ENCODE measurements around the gene ARHGAP20. TPM values are rescaled to one million over a fixed set of nuclear protein-coding genes. Genes with fewer than 3 reads are reported as not detected.
A peak's percentile ranks its signal among the peaks of the same experiment; 100 is the strongest.

The ARHGAP20 gene
- total and polyA plus RNA-seq, 7 donors, result 0.29 to 5.9 (median 0.84) TPM

GRCh38 chr11:110565357-110566336 is 146.6 kb downstream of the ARHGAP20 start:
- TF ChIP-seq, protein P1, sequence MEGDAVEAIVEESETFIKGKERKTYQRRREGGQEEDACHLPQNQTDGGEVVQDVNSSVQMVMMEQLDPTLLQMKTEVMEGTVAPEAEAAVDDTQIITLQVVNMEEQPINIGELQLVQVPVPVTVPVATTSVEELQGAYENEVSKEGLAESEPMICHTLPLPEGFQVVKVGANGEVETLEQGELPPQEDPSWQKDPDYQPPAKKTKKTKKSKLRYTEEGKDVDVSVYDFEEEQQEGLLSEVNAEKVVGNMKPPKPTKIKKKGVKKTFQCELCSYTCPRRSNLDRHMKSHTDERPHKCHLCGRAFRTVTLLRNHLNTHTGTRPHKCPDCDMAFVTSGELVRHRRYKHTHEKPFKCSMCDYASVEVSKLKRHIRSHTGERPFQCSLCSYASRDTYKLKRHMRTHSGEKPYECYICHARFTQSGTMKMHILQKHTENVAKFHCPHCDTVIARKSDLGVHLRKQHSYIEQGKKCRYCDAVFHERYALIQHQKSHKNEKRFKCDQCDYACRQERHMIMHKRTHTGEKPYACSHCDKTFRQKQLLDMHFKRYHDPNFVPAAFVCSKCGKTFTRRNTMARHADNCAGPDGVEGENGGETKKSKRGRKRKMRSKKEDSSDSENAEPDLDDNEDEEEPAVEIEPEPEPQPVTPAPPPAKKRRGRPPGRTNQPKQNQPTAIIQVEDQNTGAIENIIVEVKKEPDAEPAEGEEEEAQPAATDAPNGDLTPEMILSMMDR (IDR thresholded peaks at IDR 0.05), result no peak
- DNase-seq (no peak), ATAC-seq (peak in 3 of 4 donors; percentile 27 to 80 (median 56))
- H3K36me3 ChIP-seq (ENCODE audit: insufficient read depth in 1 of 2, low read depth in 1 of 2), result no peaks in the 10 kb centered on the region
- H3K9me3 ChIP-seq, result no peaks in the 10 kb centered on the region
- H3K27me3 ChIP-seq (ENCODE audit: insufficient read depth in 3 of 3, low read length in 2 of 3), result no peaks in the 10 kb centered on the region
- H3K4me3 ChIP-seq, result no peak overlapping the region
- H3K27ac ChIP-seq, result peak overlapping the region; percentile 49
- WGBS, 3 donors, result 48 to 61% (median 52%) methylated on average over 16 of the region's 16 CpGs
- no peaks in the 10 kb centered on the region for H3K4me1 ChIP-seq
- intact Hi-C loops (cut with DNase I), result no loop called here

- ATAC-seq (no peak), DNase-seq (no peak)
- Histone ChIP-seq H3K36me3 (ENCODE audit: insufficient read depth in 1 of 2, low read depth in 1 of 2) (no peaks in the 10 kb centered on the region), H3K4me3 (no peak overlapping the region), H3K27me3 (ENCODE audit: insufficient read depth in 3 of 3, low read length in 2 of 3) (no peaks in the 10 kb centered on the region), H3K27ac (no peak overlapping the region), H3K4me1 (no peaks in the 10 kb centered on the region), H3K9me3 (no peaks in the 10 kb centered on the region)
- 66 to 72% (median 66%) methylated on average over 8 of the region's 8 CpGs for WGBS, 3 donors
- intact Hi-C loops (cut with DNase I), result no loop called here
- TF ChIP-seq, protein P1 (IDR thresholded peaks at IDR 0.05), result no peak
These were observed 147.4 kb downstream of the ARHGAP20 start for GRCh38 chr11:110564676-110565356.

DNA sequence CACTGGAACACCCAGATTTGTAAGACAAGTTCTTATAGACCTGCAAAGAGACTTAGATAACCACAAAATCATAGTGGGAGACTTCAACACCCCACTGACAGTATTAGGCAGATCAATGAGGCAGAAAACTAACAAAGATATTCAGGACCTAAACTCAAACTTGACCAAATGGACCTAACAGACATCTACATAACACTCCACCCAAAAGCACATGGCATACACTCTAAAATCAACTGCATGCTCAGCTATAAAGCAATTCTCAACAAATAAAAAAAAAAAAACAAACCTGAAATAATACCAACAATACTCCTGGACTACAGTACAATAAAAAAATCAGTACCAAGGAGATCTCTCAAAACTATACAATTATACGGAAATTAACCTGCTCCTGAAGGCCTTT is 167.5 kb downstream of the ARHGAP20 start:
- intact Hi-C loops (cut with DNase I), result no loop called here
- H3K4me1 ChIP-seq, result no peaks in the 10 kb centered on the region
- no peak overlapping the region for H3K4me3 ChIP-seq
- TF ChIP-seq, protein P1 (IDR thresholded peaks at IDR 0.05), result no peak
- DNase-seq (no peak), ATAC-seq (no peak)
- H3K9me3 ChIP-seq, result peaks cover 4% of the 10 kb centered on the region
- 89 to 95% (median 95%) methylated on average over 1 of the region's 1 CpG for WGBS, 3 donors
- H3K36me3 ChIP-seq (ENCODE audit: insufficient read depth in 1 of 2, low read depth in 1 of 2), result no peaks in the 10 kb centered on the region
- H3K27ac ChIP-seq, result no peak overlapping the region
- H3K27me3 ChIP-seq (ENCODE audit: insufficient read depth in 3 of 3, low read length in 2 of 3), result no peaks in the 10 kb centered on the region

DNA sequence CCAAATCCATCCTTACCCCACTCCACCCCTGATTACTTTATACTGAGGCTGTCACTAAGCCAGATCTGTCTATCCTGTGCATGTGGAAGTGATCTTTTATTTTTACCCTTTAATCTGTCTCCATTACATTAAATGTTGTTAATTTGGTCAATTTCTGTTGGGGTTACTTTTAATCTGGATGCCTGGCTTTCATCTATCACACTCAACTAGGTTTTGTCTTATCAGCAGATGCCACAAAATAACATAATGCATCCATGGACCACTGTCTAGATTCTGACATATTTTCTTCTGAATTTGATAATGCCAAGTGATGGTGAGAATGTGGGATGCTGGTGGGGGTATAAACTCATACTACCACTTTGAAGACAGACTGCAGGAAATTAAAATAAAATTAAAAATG is 174.1 kb downstream of the ARHGAP20 start:
- Histone ChIP-seq H3K36me3 (ENCODE audit: insufficient read depth in 1 of 2, low read depth in 1 of 2) (no peaks in the 10 kb centered on the region), H3K27ac (no peak overlapping the region), H3K27me3 (ENCODE audit: insufficient read depth in 3 of 3, low read length in 2 of 3) (no peaks in the 10 kb centered on the region), H3K4me3 (no peak overlapping the region), H3K4me1 (no peaks in the 10 kb centered on the region), H3K9me3 (no peaks in the 10 kb centered on the region)
- intact Hi-C loops (cut with DNase I), result no loop called here
- ATAC-seq (no peak), DNase-seq (no peak)
- TF ChIP-seq, protein P1 (IDR thresholded peaks at IDR 0.05), result no peak
